HG02642 (cell line): ENCODE results near the gene OSBPL8.

Source experiments
- ATAC-seq: cut with Tn5 transposase; IDR thresholded peaks from one replicate; pipeline ENCODE4 v1.9.1; 2021; ENCODE audit warnings: mild to moderate bottlenecking; ENCODE audit not compliant: unreplicated experiment, poor library complexity

The OSBPL8 gene, protein sequence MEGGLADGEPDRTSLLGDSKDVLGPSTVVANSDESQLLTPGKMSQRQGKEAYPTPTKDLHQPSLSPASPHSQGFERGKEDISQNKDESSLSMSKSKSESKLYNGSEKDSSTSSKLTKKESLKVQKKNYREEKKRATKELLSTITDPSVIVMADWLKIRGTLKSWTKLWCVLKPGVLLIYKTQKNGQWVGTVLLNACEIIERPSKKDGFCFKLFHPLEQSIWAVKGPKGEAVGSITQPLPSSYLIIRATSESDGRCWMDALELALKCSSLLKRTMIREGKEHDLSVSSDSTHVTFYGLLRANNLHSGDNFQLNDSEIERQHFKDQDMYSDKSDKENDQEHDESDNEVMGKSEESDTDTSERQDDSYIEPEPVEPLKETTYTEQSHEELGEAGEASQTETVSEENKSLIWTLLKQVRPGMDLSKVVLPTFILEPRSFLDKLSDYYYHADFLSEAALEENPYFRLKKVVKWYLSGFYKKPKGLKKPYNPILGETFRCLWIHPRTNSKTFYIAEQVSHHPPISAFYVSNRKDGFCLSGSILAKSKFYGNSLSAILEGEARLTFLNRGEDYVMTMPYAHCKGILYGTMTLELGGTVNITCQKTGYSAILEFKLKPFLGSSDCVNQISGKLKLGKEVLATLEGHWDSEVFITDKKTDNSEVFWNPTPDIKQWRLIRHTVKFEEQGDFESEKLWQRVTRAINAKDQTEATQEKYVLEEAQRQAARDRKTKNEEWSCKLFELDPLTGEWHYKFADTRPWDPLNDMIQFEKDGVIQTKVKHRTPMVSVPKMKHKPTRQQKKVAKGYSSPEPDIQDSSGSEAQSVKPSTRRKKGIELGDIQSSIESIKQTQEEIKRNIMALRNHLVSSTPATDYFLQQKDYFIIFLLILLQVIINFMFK

DNA sequence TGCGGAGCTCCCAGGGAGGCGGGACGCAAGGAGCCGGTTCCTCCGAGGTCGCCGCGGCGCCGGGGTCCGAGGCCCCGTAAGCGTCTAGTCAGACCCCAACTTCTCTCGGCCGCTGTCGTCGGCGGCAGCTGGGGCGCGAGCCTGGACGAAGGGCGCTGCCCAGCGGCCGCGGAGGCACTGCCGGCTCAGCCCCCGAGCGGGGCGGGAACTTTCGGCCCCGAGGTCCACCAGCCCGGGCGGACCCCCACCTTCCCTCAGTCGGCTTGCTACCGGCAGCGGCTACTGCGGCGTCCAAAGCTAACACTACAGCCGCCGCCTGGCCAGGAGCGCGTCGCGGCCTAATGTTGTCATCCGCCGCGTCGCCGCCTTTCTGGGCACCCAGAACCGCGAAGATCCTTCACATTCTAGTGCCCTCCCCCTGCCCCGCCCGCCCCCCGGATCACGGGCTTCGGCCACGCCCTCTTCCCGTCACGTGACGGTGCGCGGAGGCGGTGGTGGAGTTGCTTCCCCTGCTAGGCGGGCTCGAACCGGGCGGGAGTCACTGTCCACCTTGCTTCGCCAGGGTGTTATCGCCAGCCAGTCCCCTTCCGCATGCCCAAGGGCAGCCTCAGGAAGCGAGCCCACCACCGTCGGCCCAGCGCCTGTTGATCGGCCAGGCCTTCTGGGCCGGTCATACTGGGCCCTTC is at the start of gene OSBPL8:
Gene OSBPL8, minus strand, starts transcription at position 372 of the 686 bp plus-strand sequence. CDS start 72,220 bp downstream, outside the sequence.
- ATAC-seq, result peak; percentile 86

DNA sequence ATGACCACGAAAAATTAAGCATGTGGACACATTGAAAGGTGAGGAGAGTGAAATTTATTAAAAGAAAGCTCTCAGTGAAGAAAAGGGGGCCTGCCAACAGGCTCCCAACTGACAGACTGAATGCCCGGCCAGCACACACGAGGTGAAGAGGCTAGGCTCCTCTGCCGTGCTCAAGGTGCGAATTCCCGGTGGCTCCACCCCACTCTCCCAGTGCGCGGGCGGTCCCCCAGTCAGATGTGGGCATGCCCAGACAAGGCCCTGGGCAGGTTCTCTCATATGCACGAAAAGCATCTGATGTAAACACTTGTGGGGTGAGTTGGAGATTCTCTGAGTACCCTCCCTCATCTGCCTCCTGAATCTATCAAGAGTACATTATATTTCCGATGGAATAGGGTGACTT is 48.5 kb upstream of the OSBPL8 start:
- no peak for ATAC-seq

DNA sequence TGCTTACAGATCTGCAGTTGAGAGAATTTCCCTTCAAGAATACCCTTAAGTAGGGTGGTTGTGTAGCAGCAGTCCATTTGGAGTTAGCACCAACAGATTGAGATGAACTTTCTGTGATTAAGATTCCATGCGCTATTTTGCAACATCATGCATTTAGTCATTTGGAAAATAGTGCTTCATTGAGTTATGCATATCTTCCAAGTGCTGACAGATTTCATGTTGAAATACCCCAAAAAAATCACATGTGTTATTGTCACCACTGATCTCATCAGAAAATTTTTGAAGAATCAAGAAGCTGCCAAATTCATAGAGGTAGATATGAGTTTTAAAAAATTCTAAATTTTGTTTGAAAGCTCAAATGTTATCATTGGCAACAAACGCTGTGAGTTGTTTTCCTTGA is 35.5 kb upstream of the OSBPL8 start:
- no peak for ATAC-seq

DNA sequence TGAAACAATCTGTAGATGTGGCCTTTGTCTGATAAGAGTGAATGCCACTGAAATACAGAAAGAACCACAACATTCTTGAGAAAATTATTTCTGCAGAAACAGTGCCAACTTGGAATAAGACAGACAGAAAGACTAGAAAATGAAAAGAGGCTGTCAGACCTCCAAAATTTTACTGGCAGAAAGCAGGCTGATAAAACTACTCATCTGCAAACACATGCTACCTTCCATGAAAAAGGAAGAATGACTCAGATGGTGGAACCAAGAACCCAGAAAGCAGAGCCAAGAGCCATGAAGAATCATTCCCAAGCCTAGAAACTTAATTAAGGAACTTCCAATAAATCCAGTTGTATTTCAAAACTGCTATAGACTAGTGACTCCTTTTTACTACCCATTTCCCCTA is 31.9 kb upstream of the OSBPL8 start:
- ATAC-seq, result no peak

DNA sequence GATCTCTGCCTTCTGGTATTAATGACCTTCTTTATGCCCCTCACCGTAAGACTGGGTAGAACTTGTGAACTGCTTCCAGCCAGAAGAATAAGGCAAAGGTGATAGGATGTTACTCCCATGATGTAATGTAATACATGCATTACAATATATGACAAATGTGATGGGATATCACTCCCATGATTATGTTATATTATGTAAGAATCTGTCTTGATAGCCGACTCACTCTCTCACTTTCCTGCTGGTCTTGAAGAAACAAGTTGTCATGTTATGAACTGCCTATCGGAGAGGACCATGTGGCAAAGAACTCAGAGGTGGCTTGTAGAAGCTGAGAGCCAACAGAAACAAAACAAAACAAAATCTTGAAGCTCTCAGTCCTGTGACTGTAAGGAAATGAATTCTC is 30.6 kb upstream of the OSBPL8 start:
- ATAC-seq, result no peak

DNA sequence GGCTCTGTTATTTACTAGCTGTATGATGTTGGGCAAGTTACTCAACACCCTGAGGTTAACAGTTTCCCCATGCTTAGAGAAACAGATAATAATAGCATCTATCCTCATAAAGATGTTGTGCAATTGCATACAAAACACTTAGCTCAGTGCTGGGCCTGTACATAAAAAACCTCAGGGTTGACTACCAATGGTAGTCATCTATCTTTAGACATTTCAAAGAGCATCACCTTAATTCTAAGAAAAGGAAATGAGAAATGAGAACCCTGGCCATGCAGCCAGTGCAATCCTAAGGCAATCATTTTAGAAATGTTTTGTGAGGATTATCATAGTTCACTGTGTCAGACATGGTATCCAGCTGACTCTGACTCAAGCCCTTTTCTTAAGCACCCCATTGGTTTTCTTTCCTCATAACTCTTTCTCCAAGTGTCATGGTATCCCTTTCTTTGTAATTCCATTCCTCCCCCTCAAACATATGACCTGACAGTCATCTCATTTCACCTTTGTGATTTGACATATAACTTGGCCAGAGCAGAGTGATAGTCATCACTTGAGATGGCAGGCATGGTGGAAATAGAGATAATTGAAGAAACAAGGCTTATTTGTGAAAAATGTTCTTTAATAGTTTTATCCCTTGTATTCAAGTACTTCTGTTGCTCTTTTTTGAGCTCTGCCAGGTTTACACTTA is 29.5 kb upstream of the OSBPL8 start:
- ATAC-seq, result no peak

DNA sequence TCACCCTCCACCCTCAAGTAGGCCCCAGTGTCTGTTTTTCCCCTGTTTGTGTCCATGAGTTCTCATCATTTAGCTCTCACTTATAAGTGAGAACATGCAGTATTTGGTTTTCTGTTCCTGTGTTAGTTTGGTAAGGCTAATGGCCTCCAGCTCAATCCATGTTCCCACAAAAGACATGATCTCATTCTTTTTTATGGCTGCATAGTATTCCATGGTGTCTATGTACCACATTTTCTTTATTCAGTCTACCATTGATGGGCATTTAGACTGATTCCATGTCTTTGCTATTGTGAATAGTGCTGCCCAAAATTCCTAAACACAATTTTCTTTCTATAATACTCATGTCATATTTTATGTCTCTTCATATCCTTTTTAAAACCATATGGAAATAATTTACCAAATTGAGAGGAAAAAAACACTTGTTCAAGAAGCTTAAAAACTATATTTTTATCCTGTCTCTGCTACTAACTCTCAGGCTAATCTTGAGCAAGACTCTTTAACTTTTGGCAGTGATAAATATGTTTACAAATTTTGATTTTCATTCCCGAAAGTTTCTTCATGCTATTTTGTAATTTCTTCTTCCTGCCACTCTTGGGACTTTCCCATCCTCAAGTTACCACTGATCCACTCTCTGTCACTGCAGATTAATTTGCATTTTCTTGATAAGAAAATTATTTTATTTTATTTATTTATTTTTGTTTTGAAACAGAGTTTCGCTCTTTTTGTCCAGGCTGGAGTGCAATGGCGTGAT is 28.0 kb upstream of the OSBPL8 start:
- ATAC-seq, result no peak

DNA sequence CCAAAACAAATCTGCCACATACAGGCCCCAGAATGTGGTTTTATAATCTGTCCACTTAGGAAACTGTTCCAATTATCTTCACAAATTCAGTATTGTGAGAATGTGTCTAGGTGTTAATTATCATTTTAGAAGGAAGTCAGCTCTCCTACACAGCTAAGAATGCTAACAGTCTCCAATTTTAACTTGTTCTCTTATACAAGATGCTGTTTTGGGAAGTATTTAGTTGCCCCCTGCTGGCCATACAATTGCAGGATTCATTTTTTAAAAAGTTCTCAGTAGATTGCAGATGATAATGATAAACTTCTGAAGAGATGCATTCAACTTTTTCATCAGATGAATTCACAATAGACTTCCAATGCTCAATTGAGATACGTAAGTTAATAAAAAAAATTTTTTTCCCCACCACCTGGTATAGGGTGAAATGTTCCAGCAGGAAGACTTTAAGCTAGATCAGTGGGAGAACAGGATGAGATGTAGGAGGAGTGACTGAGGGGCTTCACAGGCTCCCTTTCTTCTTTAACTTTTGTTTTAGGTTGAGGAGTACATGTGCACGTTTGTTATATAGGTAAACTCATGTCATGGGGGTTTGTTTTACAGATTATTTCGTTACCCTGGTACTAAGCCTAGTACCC is 27.3 kb upstream of the OSBPL8 start:
- ATAC-seq, result no peak

DNA sequence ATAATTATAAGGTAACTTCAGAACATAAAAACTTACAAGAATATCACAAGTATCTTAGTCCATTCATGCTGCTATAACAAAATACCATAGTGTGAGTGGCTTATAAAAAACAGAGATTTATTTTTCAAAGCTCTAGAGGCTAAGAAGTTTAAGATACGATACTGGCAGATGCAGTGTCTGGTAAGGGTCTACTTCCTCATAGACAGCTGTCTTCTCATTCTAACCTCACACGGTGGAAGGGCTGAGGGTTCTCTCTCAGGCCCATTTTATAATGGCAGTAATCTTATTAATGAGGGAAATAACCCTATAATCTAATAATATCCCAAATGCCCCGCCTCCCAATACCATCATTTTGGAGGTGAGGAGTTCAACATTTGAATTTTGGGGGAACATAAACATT is 23.7 kb upstream of the OSBPL8 start:
- no peak for ATAC-seq

DNA sequence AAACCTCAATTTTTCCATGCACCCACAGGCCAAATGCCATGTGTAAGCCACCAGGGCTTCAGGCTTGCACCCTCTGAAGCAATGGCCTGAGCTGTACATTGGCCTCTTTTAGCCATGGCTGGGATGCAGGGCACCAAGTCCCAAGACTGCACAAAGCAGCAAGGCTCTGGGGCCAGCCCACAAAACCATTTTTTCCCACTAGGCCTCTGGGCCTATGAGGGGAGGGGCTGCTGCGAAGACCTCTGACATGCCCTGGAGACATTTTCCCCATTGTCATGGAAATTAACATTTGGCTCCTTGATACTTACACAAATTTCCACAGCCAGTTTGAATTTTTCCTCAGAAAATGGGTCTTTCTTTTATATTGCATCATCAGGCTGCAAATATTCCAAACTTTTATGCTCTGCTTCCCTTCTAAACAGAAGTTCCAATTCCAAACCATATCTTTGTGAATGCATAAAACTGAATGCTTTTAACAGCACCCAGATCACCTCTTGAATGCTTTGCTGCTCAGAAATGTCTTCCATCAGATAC is 14.3 kb upstream of the OSBPL8 start:
- no peak for ATAC-seq

DNA sequence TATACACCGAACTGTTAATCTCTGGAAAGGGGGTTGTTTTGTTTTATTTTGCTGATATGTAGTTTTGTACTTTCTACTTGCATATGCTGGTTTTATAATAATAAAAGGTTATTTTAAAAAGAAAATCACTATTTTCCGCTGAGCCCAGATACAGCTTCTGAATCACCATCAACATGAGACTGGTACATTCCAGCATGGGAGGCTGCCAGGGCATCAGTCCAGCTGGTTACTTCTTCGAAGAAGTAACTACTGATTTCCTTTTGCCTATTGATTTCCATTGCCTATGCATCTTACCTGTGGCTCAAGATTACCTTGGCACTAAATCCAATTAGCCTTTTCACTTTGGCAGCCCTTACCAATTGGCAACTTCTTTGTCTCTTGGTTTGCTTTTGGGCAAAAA is 11.7 kb upstream of the OSBPL8 start:
- no peak for ATAC-seq

DNA sequence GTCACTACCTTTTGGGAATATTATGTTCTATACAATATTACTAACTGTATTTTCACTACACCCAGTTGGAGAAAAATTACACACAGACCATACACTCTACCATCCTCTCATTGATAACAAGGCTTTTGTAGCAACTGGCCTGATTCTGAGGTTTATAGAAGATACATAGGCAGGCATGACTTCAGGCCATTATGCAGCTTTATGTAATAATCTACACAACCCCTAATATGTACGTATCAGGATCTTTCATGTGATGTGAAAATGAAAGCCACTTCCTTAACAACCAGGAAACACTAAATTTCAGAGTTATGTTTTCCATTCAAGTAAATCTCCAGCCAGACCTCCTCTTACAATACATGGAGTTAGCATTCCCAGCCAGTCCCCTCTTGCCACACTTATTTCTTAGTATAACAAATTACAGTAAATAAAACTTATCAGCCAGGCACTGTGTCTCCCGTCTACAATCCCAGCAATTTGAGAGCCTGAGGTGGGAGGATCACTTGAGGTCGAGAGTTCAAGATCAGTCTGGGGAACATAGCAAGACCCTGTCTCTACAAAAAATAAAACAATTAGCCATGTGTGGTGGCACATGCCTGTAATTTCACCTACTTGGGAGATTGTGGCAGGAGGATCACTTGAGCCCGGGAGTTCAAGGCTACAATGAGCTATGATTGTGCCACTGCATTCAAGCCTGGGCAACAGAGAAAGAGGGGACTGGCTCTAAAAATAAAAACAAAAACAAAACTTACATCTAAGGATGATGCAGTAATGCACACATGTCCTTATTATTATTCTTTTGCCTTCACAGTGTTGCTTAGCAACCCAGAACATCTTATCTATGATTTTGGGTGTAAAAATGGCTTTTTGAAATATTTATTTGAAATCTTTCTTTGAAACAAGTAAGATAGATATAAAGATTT is 10.4 kb upstream of the OSBPL8 start:
- ATAC-seq, result no peak

DNA sequence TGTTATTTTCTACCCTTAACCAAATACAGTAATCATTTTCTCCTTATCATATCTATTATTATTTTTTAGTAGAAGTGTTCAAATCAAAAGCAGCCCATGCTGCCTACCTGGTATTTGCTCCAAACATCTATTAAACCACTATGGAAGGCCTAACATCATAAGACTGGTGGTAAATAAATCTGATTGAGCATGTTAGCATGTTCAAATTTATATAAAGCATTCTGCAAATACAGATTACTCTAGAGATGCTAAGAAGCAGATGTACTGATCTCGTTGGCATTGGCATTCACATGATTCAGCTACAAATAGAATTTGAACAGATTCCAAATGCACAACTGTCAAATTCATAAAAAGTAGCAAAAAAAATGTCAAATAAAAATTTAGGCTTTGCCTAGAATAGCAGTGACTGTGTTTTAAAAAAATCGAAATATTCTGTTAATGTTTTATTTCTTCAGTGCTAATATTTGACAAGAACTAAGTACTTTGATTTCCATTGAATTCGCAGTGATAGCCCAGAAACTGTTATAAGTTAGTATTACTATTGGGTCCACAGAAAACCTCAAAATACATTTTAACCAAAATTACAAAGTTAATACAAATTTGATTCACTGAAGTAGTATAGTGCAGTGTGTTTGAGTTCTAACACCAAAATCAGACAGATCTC is 9.4 kb upstream of the OSBPL8 start:
- no peak for ATAC-seq

DNA sequence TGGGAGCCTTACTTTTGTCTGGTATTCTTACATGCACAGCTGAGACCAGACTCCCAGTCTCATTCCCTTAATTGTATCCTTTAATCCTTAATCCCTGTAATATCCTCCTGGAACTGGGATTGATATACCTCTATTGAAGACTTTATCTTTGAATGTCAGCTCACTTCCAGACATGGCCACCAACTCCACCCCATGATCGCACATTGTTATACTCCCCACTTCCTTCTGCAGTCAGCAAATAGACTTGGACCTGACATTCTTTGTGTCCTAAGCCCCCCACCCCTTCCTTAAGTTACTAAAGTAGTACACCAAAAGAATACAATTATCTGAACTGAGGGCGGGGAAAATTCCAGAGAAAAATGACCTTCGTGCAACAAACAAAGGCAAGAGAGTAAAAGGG is 8.6 kb upstream of the OSBPL8 start:
- no peak for ATAC-seq

DNA sequence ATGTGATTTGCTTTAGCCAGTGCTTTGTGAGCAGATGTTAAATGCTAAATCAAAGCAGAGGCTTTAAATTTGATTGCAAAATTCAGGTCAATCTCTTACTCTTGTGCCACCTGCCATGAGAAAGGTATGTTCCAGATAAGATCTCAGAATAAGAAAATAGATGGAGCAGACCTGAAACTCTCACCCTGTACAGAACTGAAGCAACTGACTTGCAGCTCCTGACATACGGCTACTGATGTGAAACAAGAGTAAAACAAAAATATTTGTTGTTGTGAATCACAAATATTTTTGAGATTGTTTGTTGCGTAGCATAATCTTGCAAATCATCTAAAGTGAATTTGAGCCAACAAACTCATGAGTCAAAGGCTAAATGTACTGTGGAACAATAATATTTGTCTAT is 3.5 kb upstream of the OSBPL8 start:
- no peak for ATAC-seq

DNA sequence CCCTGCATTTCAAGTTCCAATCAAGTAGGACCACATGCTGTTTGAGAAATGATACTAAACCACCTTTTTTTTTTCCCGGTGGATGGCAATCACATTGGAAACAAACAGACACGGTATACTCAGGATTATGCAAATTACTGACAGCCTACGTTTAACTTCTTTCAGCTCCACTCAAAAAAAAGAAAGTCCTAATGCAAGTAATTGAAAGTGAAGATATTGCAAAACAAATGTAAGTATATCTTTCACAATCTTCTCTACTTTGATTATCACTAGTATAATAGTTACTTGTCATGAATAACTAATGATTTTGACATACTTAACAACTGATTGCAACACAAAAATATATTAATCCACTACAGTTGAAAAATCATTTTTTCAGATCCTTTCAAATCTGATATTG is 2.6 kb upstream of the OSBPL8 start:
- no peak for ATAC-seq

DNA sequence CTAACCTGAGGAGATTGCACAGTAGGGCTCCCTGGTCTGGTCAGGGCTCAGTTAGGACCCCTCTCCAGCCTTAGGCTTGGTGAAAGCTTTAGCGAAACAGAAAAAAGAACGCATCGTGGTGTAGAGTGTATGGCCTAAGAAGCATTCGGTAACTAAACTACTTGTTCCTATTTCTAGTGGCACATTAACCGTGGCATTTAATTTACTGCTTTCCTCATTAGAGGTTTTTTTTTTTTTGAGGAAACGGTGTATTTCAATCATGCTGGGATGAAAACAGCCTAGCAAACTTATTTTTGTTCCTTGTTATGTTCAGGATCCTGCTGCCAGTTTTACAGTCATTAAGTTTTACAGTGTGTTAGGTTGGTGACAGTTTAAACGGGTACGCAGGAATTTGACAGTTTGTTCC is 518 bp upstream of the OSBPL8 start:
- ATAC-seq, result no peak
